CD14-positive monocyte (primary cell): ENCODE results near the gene ZNF221. TPM values are rescaled to one million over a fixed set of nuclear protein-coding genes. Genes with fewer than 3 reads are reported as not detected.

Experiments
- DNase-seq, 3 donors: peaks; one replicate each; pipeline ENCODE4 v3.0.0-alpha.2; 2011 to 2022
- H2AFZ ChIP-seq: 2 replicates; pipeline ENCODE4 v1.6.0; 2012; ENCODE audit warnings: mild to moderate bottlenecking, low read depth, low read length, inconsistent platforms; ENCODE audit not compliant: insufficient read depth, poor library complexity, severe bottlenecking
- H3K27ac ChIP-seq, 2 donors: 1 replicate in 1 of 2; 2 replicates in 1 of 2; pipeline ENCODE4 v1.5.1; 2012 to 2013; ENCODE audit warnings: low read length in 2 of 2, control low read depth in 1 of 2, inconsistent platforms in 1 of 2, low read depth in 1 of 2, mild to moderate bottlenecking in 1 of 2
- H3K27me3 ChIP-seq, 2 donors: one replicate each; pipeline versions ENCODE4 v1.6.0 to v1.6.1; 2011 to 2013; ENCODE audit warnings: low read length in 2 of 2; ENCODE audit not compliant: control insufficient read depth in 2 of 2, insufficient read depth in 2 of 2
- H3K36me3 ChIP-seq, 2 donors: replicated peaks in 1 of 2; 1 replicate in 1 of 2; 2 replicates in 1 of 2; pipeline versions ENCODE4 v1.5.1 to v1.6.1; 2012 to 2013; ENCODE audit warnings: low read length in 2 of 2, control low read depth in 1 of 2, inconsistent platforms in 1 of 2, mild to moderate bottlenecking in 1 of 2; ENCODE audit not compliant: insufficient read depth in 2 of 2, control insufficient read depth in 1 of 2
- H3K4me1 ChIP-seq, 2 donors: 1 replicate in 1 of 2; 2 replicates in 1 of 2; pipeline versions ENCODE4 v1.5.1 to v1.6.1; 2012 to 2013; ENCODE audit warnings: low read length in 2 of 2, control low read depth in 1 of 2, inconsistent platforms in 1 of 2, mild to moderate bottlenecking in 1 of 2, moderate library complexity in 1 of 2; ENCODE audit not compliant: insufficient read depth in 2 of 2, control insufficient read depth in 1 of 2
- H3K4me2 ChIP-seq: replicated peaks from 2 replicates; pipeline ENCODE3; 2012; ENCODE audit warnings: low read length, moderate library complexity, mild to moderate bottlenecking; ENCODE audit not compliant: poor library complexity, severe bottlenecking; ENCODE audit errors: extremely low read depth
- H3K4me3 ChIP-seq, 3 experiments: fragments of 200-600 bp in 1 of 3; sonication (generic) in 1 of 3; replicated peaks in 1 of 3; 1 replicate in 2 of 3; 2 replicates in 1 of 3; pipeline ENCODE4 v1.5.1; 2011 to 2013; ENCODE audit warnings: low read length in 3 of 3, mild to moderate bottlenecking in 3 of 3, control low read depth in 2 of 3, low read depth in 2 of 3, inconsistent platforms in 1 of 3, moderate library complexity in 1 of 3
- H3K79me2 ChIP-seq: 2 replicates; pipeline ENCODE4 v1.6.0; 2012; ENCODE audit warnings: mild to moderate bottlenecking, control low read depth, inconsistent platforms, low read length, moderate library complexity; ENCODE audit not compliant: insufficient read depth
- H3K9ac ChIP-seq: 2 replicates; pipeline ENCODE4 v1.6.0; 2017; ENCODE audit warnings: low read length, mild to moderate bottlenecking; ENCODE audit not compliant: insufficient read depth, poor library complexity, severe bottlenecking
- H3K9me3 ChIP-seq, 2 donors: replicated peaks in 1 of 2; 1 replicate in 1 of 2; 2 replicates in 1 of 2; pipeline versions ENCODE4 v1.5.1 to v1.6.1; 2012 to 2013; ENCODE audit warnings: low read length in 2 of 2, control low read depth in 1 of 2; ENCODE audit not compliant: control insufficient read depth in 1 of 2, insufficient read depth in 1 of 2
- H4K20me1 ChIP-seq: 2 replicates; pipeline ENCODE4 v1.6.0; 2012; ENCODE audit warnings: mild to moderate bottlenecking, low read length, control low read depth, moderate library complexity; ENCODE audit not compliant: insufficient read depth
- H3K27ac Mint-ChIP-seq, 7 donors: one replicate each; pipeline ENCODE4 v1.8.0; 2020; ENCODE audit warnings: mild to moderate bottlenecking in 7 of 7, mixed read lengths in 7 of 7, moderate library complexity in 6 of 7, inconsistent platforms in 2 of 7
- H3K27me3 Mint-ChIP-seq, 3 donors: one replicate each; pipeline ENCODE4 v1.8.0; 2021 to 2022; ENCODE audit warnings: low read depth in 3 of 3, mild to moderate bottlenecking in 3 of 3, mixed read lengths in 3 of 3, moderate library complexity in 3 of 3, inconsistent platforms in 1 of 3
- H3K36me3 Mint-ChIP-seq, 2 donors: one replicate each; pipeline ENCODE4 v1.8.0; 2020; ENCODE audit warnings: mixed read lengths in 2 of 2, inconsistent platforms in 1 of 2, mild to moderate bottlenecking in 1 of 2
- H3K4me1 Mint-ChIP-seq: one replicate; pipeline ENCODE4 v1.8.0; 2020; ENCODE audit warnings: mild to moderate bottlenecking, mixed read lengths
- H3K4me3 Mint-ChIP-seq, 2 donors: one replicate each; pipeline ENCODE4 v1.8.0; 2020; ENCODE audit warnings: mild to moderate bottlenecking in 2 of 2, mixed read lengths in 2 of 2, moderate library complexity in 1 of 2
- H3K9me3 Mint-ChIP-seq, 7 donors: one replicate each; pipeline ENCODE4 v1.8.0; 2020 to 2022; ENCODE audit warnings: mixed read lengths in 7 of 7, mild to moderate bottlenecking in 6 of 7, moderate library complexity in 6 of 7, inconsistent platforms in 2 of 7
- CTCF ChIP-seq: fragments of 200-600 bp; IDR thresholded peaks from one replicate; pipeline ENCODE4 v1.8.0; 2022; ENCODE audit warnings: antibody characterized with exemption, mild to moderate bottlenecking
- WGBS: methylation state at CpG from one replicate; pipeline ENCODE4 v1.1.5; 2013; ENCODE audit warnings: missing lambda C conversion rate; ENCODE audit not compliant: insufficient coverage; 5-methylcytosine and 5-hydroxymethylcytosine counted together
- intact Hi-C, 2 donors: fragments of 100-400 bp; cut with micrococcal nuclease; formaldehyde crosslinking; loops; one replicate each; pipeline versions ENCODE4 v1.15.0 to v1.15.1; 2023
- polyA plus RNA-seq, 3 donors: library from polyadenylated mRNA; depleted of rRNA in 1 of 3; unstranded in 2 of 3; stranded (reverse) in 1 of 3; fragments of 300-500 nt in 2 of 3; fragments of >200 nt in 1 of 3; fragmentation: Illumina TruSeq in 2 of 3; gene quantifications; 1 replicate in 2 of 3; 2 replicates in 1 of 3; pipeline ENCODE4 v1.2.3, GENCODE V29; 2012 to 2021

ZNF221 gene
- polyA plus RNA-seq, 3 donors = 0.13 to 0.29 TPM; not detected in 1

GRCh38 chr19:43905897-43906296 is 45.1 kb upstream of the ZNF221 start:
- no peak for DNase-seq
- peaks cover 55 to 91% (median 74%) of the 10 kb centered on the region in 7 donors for H3K9me3 Mint-ChIP-seq
- H3K27me3 Mint-ChIP-seq = peaks cover 0 to 2% (median 1%) of the 10 kb centered on the region in 3 donors
- no peak overlapping the region for H3K9ac ChIP-seq
- no peaks in the 10 kb centered on the region for H3K79me2 ChIP-seq
- TF ChIP-seq CTCF = no peak
- peaks cover 15% of the 10 kb centered on the region for H3K4me1 Mint-ChIP-seq
- peaks cover 50 to 89% of the 10 kb centered on the region in 2 donors for H3K9me3 ChIP-seq
- H3K4me1 ChIP-seq = peaks cover 12 to 13% of the 10 kb centered on the region in 2 donors
- H2AFZ ChIP-seq = no peak overlapping the region
- no peaks in the 10 kb centered on the region for H4K20me1 ChIP-seq
- no peak overlapping the region for H3K27ac ChIP-seq
- no peak overlapping the region for H3K4me3 Mint-ChIP-seq
- no CpG with 5 or more reads among the region's 5 CpGs for WGBS
- H3K27me3 ChIP-seq = no peaks in the 10 kb centered on the region
- H3K4me3 ChIP-seq = no peak overlapping the region
- no peaks in the 10 kb centered on the region for H3K36me3 ChIP-seq
- peaks cover 2 to 14% of the 10 kb centered on the region in 2 donors for H3K36me3 Mint-ChIP-seq
- H3K4me2 ChIP-seq = no peak overlapping the region
- intact Hi-C loops = no loop called here
- no peak overlapping the region for H3K27ac Mint-ChIP-seq

- H3K4me2 ChIP-seq = no peak overlapping the region
- no peak overlapping the region for H2AFZ ChIP-seq
- no peak overlapping the region for H3K27ac Mint-ChIP-seq
- no peak overlapping the region for H3K27ac ChIP-seq
- H3K4me3 Mint-ChIP-seq = no peak overlapping the region
- peaks cover 6% of the 10 kb centered on the region for H3K4me1 Mint-ChIP-seq
- H3K9me3 Mint-ChIP-seq = peaks cover 52 to 89% (median 73%) of the 10 kb centered on the region in 7 donors
- DNase-seq = no peak
- no peaks in the 10 kb centered on the region for H3K27me3 ChIP-seq
- peaks cover 5% of the 10 kb centered on the region in 2 donors for H3K4me1 ChIP-seq
- H3K9ac ChIP-seq = no peak overlapping the region
- no peaks in the 10 kb centered on the region for H4K20me1 ChIP-seq
- TF ChIP-seq CTCF = no peak
- H3K36me3 ChIP-seq = no peaks in the 10 kb centered on the region
- WGBS = no CpG with 5 or more reads among the region's 2 CpGs
- H3K79me2 ChIP-seq = no peaks in the 10 kb centered on the region
- peaks cover 0 to 2% (median 1%) of the 10 kb centered on the region in 3 donors for H3K27me3 Mint-ChIP-seq
- peaks cover 2 to 8% of the 10 kb centered on the region in 2 donors for H3K36me3 Mint-ChIP-seq
- peaks cover 47 to 93% of the 10 kb centered on the region in 2 donors for H3K9me3 ChIP-seq
- no peak overlapping the region for H3K4me3 ChIP-seq
- intact Hi-C loops = no loop called here
Observed at GRCh38 chr19:43906774-43907173, 44.3 kb upstream of the ZNF221 start.
